Measurements from ENCODE around the gene COL25A1. TPM values are rescaled to one million over a fixed set of nuclear protein-coding genes. Genes with fewer than 3 reads are reported as not detected.
"Not testable (repeated sequence)": the region's sequence is repeated elsewhere in the genome, so short reads cannot be mapped to it uniquely, and the experiment has no call there.

COL25A1 gene
- total RNA-seq, 1 donor from 2014 or later, result 4.0 TPM

DNA sequence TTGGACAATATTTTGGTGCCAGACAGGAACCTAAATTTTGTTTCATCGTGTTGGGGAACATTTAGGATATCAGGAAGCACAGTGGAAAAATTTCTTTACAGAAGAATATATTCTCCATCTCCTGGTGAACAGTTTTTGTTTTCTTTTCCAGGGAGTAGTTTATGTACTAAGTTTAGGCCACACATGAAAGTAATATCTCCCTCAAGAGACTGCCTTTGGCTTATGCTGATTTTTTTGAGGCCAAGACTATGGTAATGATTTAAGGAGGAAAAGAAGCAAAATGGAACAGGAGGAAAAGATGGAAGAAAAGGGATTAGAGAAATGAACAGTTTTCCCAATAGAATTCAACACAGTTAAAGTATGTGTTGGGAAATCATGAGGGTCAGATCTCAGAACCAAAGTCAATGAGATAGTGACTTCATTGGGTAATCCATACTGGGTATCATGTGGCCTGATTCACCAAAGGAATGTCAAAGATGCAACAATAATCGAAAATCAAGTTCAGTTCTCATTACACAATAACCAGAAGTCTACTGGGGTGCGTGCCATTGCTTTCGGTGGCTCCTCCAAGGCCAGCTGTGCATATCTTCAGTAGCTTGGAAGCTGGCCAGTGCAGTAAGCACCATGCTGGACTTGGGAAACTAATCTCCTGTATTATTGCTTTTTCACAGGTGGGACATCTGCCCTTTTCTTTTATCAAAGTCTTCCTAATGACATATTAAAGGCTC lies 234.8 kb downstream of the COL25A1 start:
- no peak for DNase-seq (ENCODE audit: low read depth, low spot score)

DNA sequence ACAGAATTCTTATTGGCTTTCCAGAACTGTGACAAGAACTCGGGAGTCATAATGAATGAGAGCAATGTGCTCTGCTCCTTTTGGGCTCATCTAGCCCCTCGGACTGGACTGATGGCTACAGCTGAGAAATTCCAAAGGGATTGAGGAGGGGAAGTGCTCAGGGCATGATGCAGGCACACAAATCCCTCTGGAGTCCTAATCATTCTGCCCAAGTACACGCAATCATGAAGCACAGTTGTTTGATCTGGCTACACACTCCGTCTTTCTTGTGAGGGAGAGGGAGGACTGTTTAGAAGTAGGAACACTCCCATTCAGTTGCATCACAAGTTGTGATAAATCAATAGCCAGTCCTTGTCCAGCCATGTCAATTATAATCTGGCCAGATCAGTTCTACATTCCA lies 237.5 kb downstream of the COL25A1 start:
- DNase-seq (ENCODE audit: low read depth, low spot score), result no peak

DNA sequence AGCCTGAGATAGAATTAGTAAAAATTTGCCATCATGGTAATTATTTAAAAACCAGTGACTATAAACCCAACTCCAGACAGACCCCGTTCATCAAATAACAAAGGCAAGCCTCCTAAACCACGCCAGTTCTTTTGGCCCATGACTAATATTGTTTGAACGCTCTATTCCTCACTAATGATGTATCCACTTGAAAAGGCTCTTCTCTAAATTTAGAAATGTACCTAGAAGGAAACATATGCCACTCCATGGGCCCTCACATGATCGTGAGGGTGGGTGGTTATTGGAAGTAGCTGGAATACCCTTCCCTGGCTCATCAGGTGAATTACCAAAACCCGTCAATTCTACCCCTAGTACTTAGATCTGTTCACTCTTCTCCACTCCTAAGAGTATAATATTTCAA lies 249.2 kb downstream of the COL25A1 start:
- DNase-seq (ENCODE audit: low read depth, low spot score), result no peak

DNA sequence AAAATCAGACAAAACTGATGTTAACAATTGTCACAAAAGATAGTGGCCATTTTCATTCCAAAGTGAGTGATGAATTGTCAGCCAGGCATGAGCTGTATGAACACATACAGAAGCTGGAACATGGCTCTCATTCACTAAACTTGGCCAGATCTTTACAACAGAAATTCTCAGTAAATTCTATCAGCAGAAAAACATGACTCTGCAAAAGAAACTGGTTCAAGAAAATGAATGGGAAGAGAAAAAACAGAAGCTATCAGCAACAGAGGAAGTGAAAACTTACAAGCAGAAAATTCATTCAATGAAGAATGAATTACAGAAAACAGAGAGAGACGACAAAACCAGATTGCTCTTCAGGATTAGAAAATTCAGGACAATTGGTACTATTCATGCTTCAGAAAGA lies 249.6 kb downstream of the COL25A1 start:
- DNase-seq (ENCODE audit: low read depth, low spot score), result no peak

DNA sequence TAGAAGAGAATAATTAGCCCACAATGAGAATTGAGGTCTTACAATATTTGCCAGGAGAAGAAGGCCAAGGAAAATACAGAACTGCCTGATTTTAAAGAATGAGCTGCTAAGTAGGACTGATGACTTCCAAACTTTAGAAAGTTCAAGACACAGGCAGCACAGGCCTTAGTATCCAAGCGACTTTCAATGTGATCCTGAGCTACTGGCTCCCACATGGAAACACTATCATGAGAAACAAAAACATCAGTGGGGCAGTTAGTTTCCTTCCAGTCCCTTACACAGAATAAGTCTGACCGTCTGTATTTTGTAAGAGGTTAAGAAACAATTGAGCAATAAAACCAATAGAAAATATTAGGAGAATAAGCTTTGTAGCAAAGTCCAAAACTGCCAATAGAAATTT lies 251.4 kb downstream of the COL25A1 start:
- DNase-seq (ENCODE audit: low read depth, low spot score), result no peak

DNA sequence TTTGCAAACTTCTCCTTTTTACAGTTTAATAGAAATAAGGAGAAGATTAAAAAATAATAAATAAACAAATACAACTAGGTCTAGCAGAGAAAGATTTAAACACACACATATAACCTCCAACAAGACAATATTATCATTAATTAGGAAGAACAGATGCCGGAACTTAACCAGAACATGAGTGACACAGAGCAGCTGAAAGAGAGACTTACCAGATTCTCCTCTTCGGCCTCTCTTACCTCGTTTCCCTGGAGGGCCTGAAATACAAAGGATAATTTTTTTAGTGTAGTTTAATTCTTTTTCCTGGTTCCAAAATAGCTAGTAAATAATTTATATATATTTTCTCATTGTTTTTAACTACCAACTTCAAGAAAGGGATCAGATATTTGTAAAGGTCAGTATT lies 252.5 kb downstream of the COL25A1 start:
- no peak for DNase-seq (ENCODE audit: low read depth, low spot score)

DNA sequence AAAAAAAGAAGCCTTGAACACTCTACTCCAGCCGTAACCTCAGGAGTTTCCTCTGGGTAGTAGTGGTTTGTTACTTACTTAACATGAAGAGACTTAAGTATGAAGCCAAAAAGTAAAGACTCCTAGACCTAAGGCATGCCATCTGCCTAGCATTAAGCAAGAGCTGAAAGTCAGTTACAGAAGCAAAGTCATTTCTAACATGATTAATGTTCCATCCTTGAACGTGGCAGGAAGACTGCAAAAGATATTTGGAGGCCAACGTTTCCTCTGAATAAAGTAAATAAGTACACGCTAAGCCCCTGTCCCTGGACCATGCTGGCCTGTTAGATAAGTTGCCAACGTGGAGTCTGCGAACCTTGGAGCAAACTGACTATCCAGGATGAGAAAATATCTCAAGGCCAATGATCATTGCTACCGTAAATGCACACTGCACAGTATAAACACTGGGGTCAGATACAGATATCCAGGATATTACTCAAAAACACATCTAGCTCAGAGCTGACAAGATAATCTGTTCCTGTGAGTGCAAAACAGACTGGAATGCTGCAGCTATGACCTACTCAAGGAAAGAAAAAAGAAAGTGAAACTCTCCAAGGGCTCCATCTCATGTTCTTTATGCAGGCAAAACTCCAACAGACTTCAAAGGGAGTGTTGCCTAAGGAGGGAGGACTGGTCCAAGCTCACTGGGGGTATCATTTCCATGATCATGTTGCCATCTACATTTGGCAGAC lies 255.8 kb downstream of the COL25A1 start:
- DNase-seq (ENCODE audit: low read depth, low spot score), result no peak

DNA sequence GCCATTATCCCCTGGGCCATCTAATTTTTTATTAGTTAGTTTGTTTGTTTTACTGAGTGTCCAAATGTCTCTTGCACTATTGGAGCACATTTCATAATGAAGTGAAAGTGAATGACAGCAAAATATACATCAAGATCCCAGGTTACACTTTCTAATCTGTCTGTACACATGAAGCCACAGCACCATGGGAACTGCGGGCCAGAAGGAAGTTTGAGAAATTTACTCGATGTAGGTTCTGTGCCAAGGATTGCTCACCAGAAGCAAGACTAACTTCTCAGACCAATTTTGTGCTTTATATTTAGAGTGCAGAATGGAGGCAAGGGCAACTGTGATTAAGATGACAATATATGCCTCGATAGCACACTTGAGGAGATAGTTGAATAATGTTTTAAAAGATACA lies 258.0 kb downstream of the COL25A1 start:
- DNase-seq (ENCODE audit: low read depth, low spot score), result no peak

DNA sequence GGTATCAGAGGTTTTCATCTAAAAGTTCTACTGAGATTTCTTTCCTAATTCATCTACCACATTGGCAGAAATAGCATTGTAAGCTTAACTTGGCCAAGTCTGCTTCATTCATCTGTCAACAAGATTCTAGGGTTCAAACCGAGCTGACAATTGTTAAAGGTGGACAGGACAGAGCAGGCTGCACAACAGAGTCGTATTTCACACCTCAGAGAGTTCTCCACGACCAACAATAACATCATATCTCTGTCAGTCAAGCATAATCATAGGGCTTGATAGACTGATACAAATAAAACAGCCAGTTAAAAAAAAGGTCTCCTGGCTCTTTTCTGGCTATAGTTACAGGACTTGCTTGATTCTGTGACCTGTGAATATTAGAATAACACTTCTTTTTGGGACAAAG lies 259.2 kb downstream of the COL25A1 start:
- DNase-seq (ENCODE audit: low read depth, low spot score), result no peak

DNA sequence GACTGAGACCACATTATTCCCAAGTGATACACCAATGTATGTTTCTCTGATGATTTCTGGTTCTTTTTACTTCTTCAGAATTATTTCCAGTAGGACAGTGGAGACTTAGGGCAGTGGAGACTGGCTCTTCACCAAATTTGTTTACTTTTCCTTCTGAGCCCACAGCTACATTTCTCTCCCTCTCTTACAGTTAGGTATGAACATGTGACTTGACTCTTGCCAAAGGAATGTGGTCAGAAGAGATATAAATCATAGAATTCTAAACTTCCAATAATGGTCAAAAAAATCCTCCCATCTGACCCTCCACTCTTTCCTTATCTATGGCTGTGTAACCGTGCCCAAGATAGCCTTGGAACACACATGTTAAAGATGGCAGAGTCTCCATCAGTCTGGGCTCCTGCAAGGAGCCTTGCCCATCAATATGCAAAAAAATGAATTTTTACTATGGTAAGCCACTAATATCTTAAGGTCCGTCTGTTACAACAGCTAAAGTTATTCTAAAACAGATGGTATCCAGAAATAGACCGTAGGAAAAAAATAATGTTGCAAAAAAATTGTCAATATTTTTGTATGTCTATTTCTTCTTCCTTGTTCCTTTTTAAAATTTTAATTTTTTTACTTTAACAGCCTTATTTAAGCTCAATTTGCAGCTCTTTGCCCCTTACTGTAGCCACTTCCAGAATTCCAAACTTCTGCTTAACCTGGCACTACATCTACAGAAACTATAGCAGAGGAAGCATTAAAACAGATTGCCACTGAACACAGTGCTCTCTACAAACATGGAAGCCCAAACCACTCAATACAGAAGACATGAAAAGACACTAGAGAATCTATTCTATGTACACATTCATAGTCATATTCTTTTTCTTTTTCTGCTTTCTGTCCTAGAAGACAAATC lies 260.7 kb downstream of the COL25A1 start:
- DNase-seq (ENCODE audit: low read depth, low spot score), result no peak

DNA sequence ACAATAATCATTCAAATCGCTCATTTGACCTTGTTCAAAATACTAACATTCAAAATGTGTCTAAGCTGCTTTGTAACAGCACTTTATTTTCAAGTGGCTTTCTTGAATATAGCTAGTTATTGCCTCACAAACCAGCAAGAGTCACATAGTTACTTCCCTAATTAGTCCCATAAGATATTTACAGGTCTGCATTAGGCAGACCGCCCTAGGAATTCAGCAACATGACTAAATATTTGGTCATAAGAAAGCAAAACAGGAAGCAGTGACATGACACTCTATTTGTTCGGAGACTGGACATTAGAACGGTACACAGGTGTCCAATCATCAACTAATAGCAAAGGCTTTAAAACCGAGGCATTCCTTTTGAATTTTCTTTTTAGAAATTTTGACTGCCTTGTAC lies 262.0 kb downstream of the COL25A1 start:
- no peak for DNase-seq (ENCODE audit: low read depth, low spot score)

DNA sequence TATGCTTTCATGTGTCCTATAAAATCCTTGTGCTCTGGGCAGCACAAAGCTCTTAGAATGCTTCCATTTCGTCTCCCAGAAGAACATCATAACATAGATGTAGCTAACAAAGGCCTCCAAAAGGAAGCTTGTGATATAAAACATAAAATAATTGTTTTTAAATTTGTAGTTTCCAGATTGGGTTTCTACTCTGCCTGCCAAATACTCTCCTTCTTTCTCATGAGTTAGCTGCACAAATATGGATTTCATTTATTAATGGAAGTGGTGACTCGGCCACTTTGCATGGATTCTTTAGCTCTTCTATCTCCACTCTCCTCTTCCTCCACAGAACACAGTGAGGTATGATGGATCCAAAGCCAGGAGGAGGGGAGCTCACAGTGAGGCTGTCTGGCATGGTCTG lies 265.4 kb downstream of the COL25A1 start:
- no peak for DNase-seq (ENCODE audit: low read depth, low spot score)

DNA sequence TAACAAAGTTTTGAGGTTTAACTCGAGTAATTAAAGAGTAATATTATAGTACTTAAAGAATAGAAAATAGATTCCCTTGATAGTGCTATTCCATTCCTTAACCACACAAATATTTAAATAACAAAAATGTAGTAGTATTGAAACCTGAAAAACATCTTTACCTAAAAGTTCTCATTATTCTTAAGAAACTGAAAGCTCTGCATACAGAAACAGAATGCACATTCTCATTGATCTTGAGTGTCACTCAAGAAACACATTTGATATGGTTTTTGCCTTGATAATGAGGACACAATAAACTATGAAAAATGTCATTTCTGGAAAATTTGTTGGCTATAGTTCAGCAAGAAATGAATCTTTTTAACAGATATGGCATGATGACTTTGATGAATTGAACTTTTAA lies 268.5 kb downstream of the COL25A1 start:
- no peak for DNase-seq (ENCODE audit: low read depth, low spot score)

DNA sequence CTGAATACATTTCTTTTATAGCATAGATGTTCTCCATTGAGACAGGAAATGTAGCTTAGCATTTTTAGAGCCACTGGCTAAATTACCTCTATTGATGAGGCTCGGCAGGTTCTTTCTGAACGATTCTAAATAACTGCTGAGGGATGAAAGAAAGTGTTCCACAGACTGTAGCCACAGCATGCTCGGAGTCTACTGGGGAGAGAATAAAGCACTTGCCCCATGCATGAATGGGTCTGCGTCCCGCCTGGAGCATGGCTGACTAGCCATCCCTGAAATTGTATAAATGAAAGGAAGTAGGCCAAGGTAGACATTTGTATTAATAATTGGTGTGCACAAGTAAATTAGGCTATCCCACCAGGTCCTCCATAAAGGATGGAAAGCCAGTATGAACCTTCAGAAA lies 269.8 kb downstream of the COL25A1 start:
- DNase-seq (ENCODE audit: low read depth, low spot score), result no peak

DNA sequence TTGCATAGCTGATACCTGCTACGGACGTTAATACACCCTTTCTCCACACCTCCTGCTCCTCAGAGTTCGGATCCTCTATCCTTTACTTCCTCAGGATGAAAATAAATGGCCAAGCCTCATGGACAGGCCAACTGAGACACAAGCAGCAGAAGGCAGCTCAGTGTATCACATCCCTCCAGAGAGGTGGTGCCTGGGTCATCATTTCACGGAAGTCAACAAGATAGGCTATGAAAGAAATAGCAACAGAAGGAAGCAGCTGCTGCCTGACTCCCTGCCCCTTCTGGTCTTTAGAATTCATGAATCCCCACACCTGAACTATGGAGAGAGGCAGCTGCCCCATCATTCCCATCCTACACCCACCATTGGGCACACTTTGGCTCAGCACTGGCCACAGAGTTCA lies 272.5 kb downstream of the COL25A1 start:
- DNase-seq (ENCODE audit: low read depth, low spot score), result no peak

DNA sequence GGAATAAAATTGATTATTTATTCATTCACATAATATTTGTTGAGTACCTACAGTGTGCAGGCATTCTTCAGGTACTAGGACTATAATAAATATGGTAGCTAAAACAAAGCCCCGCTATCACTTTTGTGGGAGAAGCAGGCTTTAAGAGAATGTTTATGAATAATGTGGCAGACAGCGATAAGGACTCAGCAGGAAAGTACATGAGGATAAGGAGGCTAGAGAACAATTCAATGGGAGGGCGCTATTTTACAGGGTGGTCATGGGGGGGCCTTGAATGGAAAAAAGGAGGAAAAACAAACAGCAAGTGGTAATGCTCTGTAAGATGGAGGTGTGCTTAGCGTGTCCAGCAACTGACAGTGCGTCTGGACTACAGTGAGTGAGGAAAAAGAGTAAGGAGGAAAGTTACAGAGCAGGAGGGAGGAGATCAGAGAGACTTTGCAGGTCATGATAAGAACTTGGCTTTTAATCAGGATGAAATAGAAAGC lies 275.4 kb downstream of the COL25A1 start:
- peak; percentile 52 for DNase-seq (ENCODE audit: low read depth, low spot score)

DNA sequence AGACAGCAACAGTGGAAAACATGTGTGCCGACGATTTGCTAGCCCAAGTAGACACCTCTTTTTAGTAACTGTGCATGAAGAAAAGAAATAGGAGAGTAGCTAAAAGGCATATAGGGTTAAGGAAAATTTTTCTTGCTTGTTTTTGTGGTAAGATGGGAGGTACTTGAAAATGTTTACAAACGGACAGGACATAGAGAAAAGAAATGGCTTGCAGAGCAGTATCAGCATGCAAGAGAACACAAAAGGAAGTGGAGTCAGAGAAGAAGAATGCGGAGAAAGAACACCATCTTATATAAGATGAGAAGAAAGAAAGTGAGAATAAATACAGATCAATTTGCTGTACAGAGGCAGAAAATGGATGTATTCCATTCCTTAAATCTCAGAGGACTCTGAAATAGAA lies 275.9 kb downstream of the COL25A1 start:
- no peak for DNase-seq (ENCODE audit: low read depth, low spot score)

DNA sequence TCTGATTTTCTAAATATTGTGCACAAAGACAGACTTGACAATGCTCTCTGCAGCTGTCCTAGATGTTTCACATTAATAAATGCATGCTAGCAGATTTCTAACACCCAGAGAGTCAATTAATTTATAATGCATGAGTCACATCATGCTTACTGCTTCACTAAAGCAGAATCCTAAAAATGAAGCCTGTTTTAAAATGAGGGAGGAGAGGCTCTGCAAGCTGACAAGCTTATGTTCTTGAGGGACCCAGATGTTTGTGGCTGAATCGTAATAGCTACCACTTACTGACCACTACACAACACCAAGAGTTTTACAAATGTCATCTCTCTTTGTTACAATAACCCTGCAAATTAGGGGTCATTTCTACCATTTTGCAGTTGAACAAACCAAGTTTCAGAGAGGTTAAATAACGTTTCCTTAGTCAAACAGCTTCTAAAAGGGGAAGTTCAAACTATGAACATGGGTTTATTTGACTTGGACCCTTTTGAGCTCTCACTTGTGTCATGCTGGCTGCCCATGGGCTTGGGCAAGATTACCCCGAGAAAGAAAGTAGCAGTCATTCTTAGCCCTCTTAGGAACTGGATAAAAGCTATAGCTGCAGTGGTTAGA lies 276.9 kb downstream of the COL25A1 start:
- no peak for DNase-seq (ENCODE audit: low read depth, low spot score)

DNA sequence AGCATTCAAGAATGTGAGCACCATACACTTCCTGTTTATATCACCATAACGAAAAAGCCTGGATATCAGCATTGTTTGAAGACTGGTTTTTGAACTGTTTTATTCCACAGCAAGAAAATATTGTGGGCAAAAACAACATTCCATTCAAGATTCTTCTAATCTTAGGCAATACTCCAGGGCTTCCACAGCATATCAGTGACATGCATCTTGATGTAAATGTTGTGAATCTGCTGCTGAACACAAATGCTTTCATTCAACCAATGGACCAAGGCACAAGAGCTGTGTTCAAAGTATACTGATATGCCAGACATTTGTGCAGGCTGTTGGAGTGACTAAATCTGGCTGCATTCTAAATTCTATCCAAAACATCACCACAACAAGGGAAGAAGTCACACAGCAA lies 279.5 kb downstream of the COL25A1 start:
- DNase-seq (ENCODE audit: low read depth, low spot score), result no peak

DNA sequence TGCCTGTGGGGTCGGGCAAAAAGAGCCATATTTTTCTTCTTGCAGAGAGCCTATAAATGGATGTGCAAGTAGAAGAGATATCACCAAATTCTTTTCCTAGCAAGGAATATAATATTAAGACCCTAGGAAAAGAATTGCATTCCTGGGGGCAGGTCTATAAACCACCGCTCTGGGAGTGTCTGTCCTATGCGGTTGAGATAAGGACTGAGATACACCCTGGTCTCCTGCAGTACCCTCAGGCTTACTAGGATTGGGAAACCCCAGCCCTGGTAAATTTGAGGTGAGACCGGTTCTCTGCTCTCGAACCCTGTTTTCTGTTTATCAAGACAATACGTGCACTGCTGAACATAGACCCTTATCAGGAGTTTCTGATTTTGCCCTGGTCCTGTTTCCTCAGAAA lies 280.8 kb downstream of the COL25A1 start:
- not testable (repeated sequence) for DNase-seq (ENCODE audit: low read depth, low spot score)

DNA sequence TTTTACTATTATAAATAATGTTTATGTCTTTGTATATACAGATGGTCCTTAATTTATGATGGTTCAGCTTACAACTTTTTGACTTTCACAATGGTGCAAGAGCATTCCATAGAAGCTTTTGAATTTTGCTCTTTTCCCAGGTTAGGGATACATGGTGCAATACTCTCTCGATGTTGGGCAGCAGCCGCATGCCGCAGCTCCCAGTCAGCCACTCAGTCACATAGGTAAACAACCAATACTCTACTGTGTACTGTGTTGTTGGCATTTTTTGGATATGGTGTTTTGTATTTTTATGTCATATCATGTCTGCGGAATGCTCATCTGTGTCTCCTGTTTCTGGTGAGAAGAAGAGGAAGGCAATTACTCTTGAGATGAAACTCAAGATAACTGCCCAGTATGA lies 281.6 kb downstream of the COL25A1 start:
- DNase-seq (ENCODE audit: low read depth, low spot score), result no peak

DNA sequence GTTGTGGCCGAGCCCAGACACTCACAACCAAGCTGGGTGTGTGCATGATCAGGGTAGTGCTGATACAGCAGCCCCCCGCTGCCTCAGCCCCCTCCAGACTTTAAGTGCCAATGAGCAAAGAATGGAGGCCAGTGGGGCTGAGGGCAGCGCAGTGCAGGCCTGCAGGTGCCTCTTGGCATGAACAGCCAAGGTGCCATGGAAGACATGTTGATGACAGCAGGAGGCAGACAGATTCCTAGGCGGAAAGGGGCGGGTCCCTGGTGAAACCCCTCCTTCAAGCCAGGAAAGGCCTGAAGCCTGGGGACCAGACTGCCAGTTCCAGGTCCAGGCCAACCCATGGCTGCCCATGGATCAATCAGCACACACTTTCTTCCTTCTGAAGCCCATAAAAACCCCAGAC lies 286.3 kb downstream of the COL25A1 start:
- DNase-seq (ENCODE audit: low read depth, low spot score), result no peak
